Mesothelial cell of epicardium (in vitro differentiated cells): ENCODE results near the gene TBCE. TPM values are rescaled to one million over a fixed set of nuclear protein-coding genes. Genes with fewer than 3 reads are reported as not detected.

Experiments used
- DNase-seq, 2 experiments: peaks; one replicate each; pipeline ENCODE4 v3.0.0; 2021; ENCODE audit warnings: low spot score in 2 of 2; ENCODE audit not compliant: unreplicated experiment in 2 of 2
- H3K27ac Mint-ChIP-seq: 2 replicates; pipeline ENCODE4 v1.8.0; 2021; ENCODE audit warnings: mixed read lengths
- H3K27me3 Mint-ChIP-seq: 2 replicates; pipeline ENCODE4 v1.8.0; 2021; ENCODE audit warnings: low read depth, mixed read lengths
- H3K36me3 Mint-ChIP-seq: 2 replicates; pipeline ENCODE4 v1.8.0; 2021; ENCODE audit warnings: mixed read lengths
- H3K4me1 Mint-ChIP-seq: 2 replicates; pipeline ENCODE4 v1.8.0; 2021; ENCODE audit warnings: mixed read lengths
- H3K4me3 Mint-ChIP-seq: 2 replicates; pipeline ENCODE4 v1.8.0; 2021; ENCODE audit warnings: mild to moderate bottlenecking, moderate library complexity, mixed read lengths
- H3K9me3 Mint-ChIP-seq: 2 replicates; pipeline ENCODE4 v1.8.0; 2021; ENCODE audit warnings: mixed read lengths
- total RNA-seq: library from RNA; stranded (reverse); gene quantifications from 3 replicates; pipeline ENCODE4 v1.2.1, GENCODE V29; 2021
- TF ChIP-seq, protein P1 (sequence below): fragments of 200-600 bp; sonication (generic); IDR thresholded peaks from one replicate; pipeline ENCODE4 v1.5.0; 2021; ENCODE audit warnings: antibody characterized with exemption; ENCODE audit not compliant: unreplicated experiment

Gene TBCE
- total RNA-seq, 1 donor from 2014 or later, result 29.5 TPM

DNA sequence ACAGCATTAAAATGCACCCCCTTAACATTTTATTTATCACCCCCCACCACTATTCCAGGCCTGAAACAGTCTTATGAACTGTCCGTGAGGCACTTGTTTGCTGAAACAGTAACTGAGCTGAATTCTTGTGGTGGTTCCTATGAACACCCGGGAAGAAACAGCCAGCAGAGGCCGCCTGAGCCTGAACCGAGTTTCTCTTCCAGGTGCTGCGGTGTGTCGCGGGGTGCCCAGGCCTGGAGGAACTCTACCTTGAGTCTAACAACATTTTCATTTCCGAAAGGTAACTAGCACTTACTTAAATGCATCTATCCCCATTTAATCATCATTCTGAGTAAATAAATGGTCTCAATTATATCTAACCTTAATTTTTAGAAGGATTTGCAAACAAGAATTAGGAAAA, 66.8 kb downstream of the TBCE start:
- TF ChIP-seq, protein P1, sequence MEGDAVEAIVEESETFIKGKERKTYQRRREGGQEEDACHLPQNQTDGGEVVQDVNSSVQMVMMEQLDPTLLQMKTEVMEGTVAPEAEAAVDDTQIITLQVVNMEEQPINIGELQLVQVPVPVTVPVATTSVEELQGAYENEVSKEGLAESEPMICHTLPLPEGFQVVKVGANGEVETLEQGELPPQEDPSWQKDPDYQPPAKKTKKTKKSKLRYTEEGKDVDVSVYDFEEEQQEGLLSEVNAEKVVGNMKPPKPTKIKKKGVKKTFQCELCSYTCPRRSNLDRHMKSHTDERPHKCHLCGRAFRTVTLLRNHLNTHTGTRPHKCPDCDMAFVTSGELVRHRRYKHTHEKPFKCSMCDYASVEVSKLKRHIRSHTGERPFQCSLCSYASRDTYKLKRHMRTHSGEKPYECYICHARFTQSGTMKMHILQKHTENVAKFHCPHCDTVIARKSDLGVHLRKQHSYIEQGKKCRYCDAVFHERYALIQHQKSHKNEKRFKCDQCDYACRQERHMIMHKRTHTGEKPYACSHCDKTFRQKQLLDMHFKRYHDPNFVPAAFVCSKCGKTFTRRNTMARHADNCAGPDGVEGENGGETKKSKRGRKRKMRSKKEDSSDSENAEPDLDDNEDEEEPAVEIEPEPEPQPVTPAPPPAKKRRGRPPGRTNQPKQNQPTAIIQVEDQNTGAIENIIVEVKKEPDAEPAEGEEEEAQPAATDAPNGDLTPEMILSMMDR, result no peak
- H3K27me3 Mint-ChIP-seq, result no peaks in the 10 kb centered on the region
- DNase-seq, result no peak
- peaks cover 25% of the 10 kb centered on the region for H3K36me3 Mint-ChIP-seq
- no peak overlapping the region for H3K27ac Mint-ChIP-seq
- H3K4me3 Mint-ChIP-seq, result no peak overlapping the region
- no peaks in the 10 kb centered on the region for H3K4me1 Mint-ChIP-seq
- no peaks in the 10 kb centered on the region for H3K9me3 Mint-ChIP-seq

DNA sequence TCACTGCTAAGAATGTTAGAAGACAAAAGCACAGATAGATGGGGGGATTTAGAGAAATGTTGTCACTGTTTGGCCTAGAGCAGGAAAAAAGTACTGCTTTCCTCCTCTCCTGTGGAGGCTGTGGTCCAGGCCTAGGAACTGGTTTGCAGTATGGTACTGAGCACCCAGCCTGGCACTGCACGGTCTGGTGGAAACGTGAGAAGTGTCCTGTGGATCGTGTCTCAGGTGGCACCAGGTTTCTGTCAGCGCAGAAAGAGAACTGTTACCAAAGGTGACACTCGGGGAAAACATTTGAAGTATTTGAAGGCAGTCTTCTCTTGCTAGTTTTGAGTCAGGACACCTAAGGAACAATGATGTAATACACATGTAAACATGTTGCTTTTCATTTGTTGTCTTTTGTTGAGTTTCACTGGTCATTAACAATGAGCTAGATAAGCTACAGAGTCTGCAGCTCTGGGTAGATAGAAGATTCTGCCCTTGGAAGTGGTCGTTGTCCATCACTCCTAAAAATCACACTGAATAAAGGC, 74.0 kb downstream of the TBCE start:
- Mint-ChIP-seq H3K4me3 (no peak overlapping the region), H3K4me1 (no peaks in the 10 kb centered on the region), H3K9me3 (no peaks in the 10 kb centered on the region), H3K36me3 (peaks cover 31% of the 10 kb centered on the region), H3K27ac (no peak overlapping the region), H3K27me3 (no peaks in the 10 kb centered on the region)
- TF ChIP-seq, protein P1, result no peak
- DNase-seq, result no peak

DNA sequence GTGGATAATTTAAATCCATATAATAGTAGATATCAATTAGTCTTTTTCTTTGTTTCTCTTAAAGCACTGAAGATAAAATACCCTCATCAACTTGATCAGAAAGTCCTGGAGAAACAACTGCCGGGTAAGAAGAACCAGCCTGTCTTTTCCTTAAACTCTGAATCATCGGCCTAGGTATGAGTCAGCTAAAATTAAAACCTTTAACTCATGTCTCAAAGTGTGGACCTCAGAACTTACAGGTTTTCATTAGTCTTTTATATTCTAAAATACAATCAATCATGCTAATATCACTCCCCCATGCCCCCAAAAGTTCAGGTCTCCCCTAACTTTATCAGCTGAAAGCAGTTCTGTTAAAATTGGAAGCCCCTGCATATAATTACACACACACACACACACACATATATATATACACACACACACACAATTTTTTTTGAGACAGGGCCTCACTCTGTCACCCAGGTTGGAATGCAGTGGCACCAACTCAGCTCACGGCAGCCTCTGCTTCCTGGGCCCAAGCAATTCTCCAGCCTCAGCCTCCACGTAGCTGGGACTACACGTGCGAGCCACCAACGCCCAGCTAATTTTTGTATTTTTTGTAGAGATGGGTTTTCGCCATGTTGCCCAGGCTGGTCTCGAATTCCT, 75.7 kb downstream of the TBCE start:
- Mint-ChIP-seq H3K4me3 (no peak overlapping the region), H3K27me3 (no peaks in the 10 kb centered on the region), H3K4me1 (no peaks in the 10 kb centered on the region), H3K36me3 (peaks cover 33% of the 10 kb centered on the region), H3K27ac (no peak overlapping the region), H3K9me3 (no peaks in the 10 kb centered on the region)
- no peak for DNase-seq
- TF ChIP-seq, protein P1, result no peak

DNA sequence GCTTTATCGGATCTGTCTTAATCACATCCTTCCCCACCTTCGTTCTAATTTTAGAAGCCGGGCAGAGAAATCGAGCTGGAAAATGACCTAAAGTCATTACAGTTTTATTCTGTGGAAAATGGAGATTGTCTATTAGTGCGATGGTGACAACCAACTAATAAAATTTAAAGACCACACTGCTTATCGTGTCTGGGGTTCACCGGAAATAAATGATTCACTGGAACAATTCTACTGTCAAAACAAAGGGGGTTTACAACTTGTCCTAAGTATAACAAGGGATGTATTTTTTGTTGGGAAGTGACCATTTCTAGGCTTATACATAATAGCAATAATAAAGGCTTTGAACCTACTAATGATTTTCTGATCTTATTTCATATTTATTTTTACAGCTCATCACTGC, 81.4 kb downstream of the TBCE start:
- H3K27ac Mint-ChIP-seq, result no peak overlapping the region
- H3K27me3 Mint-ChIP-seq, result no peaks in the 10 kb centered on the region
- H3K36me3 Mint-ChIP-seq, result peaks cover 34% of the 10 kb centered on the region
- H3K4me1 Mint-ChIP-seq, result no peaks in the 10 kb centered on the region
- H3K4me3 Mint-ChIP-seq, result no peak overlapping the region
- TF ChIP-seq, protein P1, result no peak
- no peak for DNase-seq
- no peaks in the 10 kb centered on the region for H3K9me3 Mint-ChIP-seq

DNA sequence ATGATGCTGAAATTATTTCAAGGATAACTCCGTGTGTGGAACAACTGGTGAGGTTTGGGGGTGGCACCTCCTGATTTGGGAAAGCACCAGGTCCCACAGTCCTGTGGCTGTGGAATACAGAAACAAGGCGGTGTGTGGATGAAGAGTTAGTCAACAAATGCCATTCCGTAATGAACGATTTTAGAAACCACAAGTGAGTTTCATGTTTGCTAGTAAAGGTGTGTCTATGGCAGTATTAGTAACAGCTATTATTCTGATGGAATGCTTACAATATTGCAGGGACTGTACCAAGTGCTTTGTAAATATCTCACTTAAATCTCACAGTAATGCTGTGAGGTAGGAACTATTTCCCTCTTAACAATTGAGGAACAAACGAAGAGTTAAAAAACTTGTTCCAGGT, 83.2 kb downstream of the TBCE start:
- Mint-ChIP-seq H3K4me3 (no peak overlapping the region), H3K27ac (no peak overlapping the region), H3K36me3 (peaks cover 30% of the 10 kb centered on the region), H3K4me1 (no peaks in the 10 kb centered on the region), H3K9me3 (no peaks in the 10 kb centered on the region), H3K27me3 (no peaks in the 10 kb centered on the region)
- no peak for DNase-seq
- TF ChIP-seq, protein P1, result no peak
